ENCODE measurements around the gene SASH1. TPM values are rescaled to one million over a fixed set of nuclear protein-coding genes. Genes with fewer than 3 reads are reported as not detected.

The SASH1 gene
- total RNA-seq, 1 donor from 2014 or later = 86.4 TPM

DNA sequence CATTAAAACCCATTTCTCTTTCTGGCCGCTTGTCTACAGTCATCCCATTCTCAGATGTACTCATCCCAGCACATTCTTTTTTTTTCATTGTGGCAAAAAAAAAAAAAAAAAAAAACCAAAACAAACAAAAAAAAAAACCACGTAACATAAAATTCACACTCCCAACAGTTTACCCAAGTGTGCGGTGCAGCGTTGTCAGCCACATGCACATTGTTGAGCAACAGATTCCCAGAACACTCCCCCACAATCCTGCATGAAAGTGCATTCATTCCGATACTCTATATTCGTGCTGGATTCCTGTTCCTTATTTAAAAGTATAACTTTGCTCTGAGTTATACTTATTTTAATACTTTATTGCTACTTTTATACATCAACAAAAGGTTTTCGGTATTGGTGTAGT, 96.0 kb downstream of the SASH1 start:
- TF ChIP-seq POLR2AphosphoS5 (IDR thresholded peaks at IDR 0.05; ENCODE audit: insufficient read depth in 1 of 2, low read depth in 1 of 2) (no peak), POLR2A (IDR thresholded peaks at IDR 0.05) (no peak)
- TF ChIP-seq, protein P1, sequence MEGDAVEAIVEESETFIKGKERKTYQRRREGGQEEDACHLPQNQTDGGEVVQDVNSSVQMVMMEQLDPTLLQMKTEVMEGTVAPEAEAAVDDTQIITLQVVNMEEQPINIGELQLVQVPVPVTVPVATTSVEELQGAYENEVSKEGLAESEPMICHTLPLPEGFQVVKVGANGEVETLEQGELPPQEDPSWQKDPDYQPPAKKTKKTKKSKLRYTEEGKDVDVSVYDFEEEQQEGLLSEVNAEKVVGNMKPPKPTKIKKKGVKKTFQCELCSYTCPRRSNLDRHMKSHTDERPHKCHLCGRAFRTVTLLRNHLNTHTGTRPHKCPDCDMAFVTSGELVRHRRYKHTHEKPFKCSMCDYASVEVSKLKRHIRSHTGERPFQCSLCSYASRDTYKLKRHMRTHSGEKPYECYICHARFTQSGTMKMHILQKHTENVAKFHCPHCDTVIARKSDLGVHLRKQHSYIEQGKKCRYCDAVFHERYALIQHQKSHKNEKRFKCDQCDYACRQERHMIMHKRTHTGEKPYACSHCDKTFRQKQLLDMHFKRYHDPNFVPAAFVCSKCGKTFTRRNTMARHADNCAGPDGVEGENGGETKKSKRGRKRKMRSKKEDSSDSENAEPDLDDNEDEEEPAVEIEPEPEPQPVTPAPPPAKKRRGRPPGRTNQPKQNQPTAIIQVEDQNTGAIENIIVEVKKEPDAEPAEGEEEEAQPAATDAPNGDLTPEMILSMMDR (IDR thresholded peaks at IDR 0.05) = no peak

DNA sequence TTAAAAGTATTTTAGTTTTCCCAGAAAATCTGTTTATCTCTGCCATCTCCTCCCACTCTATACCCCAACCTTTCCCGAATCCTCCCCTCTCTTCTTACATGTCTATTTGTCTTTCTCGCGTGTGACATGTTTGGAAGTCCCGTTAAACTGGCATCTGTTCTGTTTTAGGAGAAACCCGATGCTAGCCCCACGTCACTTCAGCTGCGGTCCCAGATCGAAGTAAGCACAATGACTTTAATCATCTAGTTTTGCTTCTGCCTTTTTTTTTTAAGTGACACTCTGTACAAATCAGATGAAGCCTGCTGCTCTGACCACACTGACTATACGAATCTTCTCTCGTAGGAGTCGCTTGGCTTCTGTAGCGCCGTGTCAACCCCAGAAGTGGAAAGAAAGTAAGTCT, 97.4 kb downstream of the SASH1 start:
- Histone ChIP-seq H3K9me3 (no peaks in the 10 kb centered on the region), H3K4me1 (peaks cover 26% of the 10 kb centered on the region), H3K36me3 (no peaks in the 10 kb centered on the region), H3K27me3 (no peaks in the 10 kb centered on the region), H3K27ac (no peak overlapping the region), H3K4me3 (no peak overlapping the region)
- TF ChIP-seq, protein P1 (IDR thresholded peaks at IDR 0.05) = no peak
- TF ChIP-seq POLR2AphosphoS5 (IDR thresholded peaks at IDR 0.05; ENCODE audit: insufficient read depth in 1 of 2, low read depth in 1 of 2) (no peak), POLR2A (IDR thresholded peaks at IDR 0.05) (no peak)
- intact Hi-C loops (cut with DNase I) = no loop called here
- DNase-seq (ENCODE audit: extremely low spot score in 2 of 2) = no peak

More for the DNA sequence above, 96.0 kb downstream of the SASH1 start:
- Histone ChIP-seq H3K27ac (no peak overlapping the region), H3K27me3 (no peaks in the 10 kb centered on the region), H3K4me1 (peaks cover 26% of the 10 kb centered on the region), H3K4me3 (no peak overlapping the region), H3K36me3 (no peaks in the 10 kb centered on the region), H3K9me3 (no peaks in the 10 kb centered on the region)
- DNase-seq (ENCODE audit: extremely low spot score in 2 of 2) = no peak
- intact Hi-C loops (cut with DNase I) = no loop called here

DNA sequence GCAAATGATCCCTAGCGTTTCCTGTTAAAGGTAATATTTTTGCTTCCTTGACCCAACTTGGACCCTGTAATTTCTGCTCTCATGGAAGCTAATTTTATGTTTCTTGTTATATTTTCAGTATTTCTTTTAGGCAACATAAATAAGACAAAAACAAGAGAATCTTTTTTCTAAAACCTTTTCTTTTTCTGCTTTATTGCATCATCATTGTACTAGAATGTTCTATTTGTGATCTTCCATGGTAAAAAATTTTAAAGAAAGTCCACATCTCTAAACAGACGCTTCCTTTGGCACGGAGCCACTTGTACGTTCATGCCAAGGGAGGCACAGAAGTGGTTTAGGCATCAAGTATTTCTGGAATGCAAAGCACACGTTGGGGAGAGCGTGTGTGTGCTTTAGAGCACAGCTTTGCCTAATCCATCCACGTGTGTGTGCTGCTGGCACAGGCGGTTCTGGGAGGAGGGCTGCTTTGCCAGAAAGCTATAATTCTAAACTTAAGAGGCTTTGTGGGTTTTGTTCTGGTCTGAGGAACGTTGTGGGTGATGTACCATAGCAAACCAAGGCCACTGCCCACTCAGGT, 98.3 kb downstream of the SASH1 start:
- no peaks in the 10 kb centered on the region for H3K27me3 ChIP-seq
- no peak for DNase-seq (ENCODE audit: extremely low spot score in 2 of 2)
- H3K36me3 ChIP-seq = no peaks in the 10 kb centered on the region
- H3K4me1 ChIP-seq = peaks cover 26% of the 10 kb centered on the region
- TF ChIP-seq, protein P1 (IDR thresholded peaks at IDR 0.05) = no peak
- peak in 1 of 2 donors; percentile 48 for TF ChIP-seq POLR2AphosphoS5 (IDR thresholded peaks at IDR 0.05; ENCODE audit: insufficient read depth in 1 of 2, low read depth in 1 of 2)
- H3K27ac ChIP-seq = peak overlapping the region; percentile 62
- no peak overlapping the region for H3K4me3 ChIP-seq
- no peaks in the 10 kb centered on the region for H3K9me3 ChIP-seq
- intact Hi-C loops (cut with DNase I) = no loop called here

DNA sequence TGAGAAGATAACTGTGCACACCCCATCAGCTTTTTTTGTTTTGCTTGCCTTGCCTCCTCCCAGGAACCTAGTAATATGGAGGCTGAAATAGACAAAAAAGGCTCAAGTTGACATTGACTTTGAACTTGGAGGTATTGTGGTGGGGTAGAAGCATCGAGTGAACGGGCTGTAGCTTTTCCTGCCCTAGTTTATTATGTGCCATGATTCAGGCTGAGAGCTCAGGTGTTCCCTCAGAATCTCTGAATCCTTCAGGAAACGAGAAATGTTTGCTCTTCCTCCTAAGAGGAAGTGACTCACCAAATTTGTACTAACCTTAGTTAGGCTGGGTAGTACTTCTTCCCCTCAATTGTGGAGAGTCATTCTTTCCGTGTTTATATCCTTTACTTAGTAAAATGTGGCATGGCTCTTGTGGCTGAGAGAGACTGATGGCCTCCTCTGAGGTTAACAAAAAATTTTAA, 98.8 kb downstream of the SASH1 start:
- intact Hi-C loops (cut with DNase I) = no loop called here
- TF ChIP-seq, protein P1 (IDR thresholded peaks at IDR 0.05) = no peak
- no peak for TF ChIP-seq POLR2A (IDR thresholded peaks at IDR 0.05)
- TF ChIP-seq POLR2AphosphoS5 (IDR thresholded peaks at IDR 0.05; ENCODE audit: insufficient read depth in 1 of 2, low read depth in 1 of 2) = peak in 1 of 2 donors; percentile 90
- Histone ChIP-seq H3K9me3 (no peaks in the 10 kb centered on the region), H3K4me1 (peaks cover 26% of the 10 kb centered on the region), H3K36me3 (no peaks in the 10 kb centered on the region), H3K27me3 (no peaks in the 10 kb centered on the region), H3K27ac (peak overlapping the region; percentile 62), H3K4me3 (no peak overlapping the region)
- DNase-seq (ENCODE audit: extremely low spot score in 2 of 2) = no peak

DNA sequence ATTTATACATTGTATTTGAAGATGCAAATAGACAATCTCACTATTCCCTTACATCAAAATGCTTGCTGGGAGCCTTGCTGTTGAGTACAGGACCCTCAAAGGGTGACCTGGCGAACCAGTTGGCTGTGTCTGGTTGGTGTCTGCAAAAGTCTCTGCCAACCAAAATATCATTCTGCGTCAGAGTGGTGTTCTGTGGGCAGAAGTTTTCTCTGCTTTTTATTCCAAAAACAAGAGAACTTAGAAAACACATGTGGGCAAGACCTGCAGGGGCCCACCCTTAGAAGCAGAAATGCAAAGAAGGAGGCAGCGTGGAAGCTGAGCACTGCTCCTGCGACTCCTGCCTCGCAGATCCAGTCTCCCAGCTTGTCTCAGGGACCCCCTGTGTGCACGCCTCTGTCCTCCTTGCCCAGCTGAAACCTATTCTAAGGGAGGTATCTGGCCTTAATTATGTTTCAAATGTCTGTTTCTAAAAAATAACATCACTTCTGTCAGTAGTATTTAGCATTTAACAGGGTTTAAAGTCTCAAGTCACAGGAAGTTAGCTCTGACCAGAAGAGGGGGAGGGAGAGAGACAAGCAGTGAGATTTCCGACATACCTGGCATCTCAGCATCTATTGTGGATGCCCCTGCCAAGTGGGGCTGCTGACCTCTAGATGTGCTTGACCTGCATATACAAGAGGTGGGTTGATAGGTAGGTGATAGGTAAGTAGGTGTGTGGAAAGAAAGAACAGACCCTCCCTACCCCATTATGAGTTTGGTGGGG, 101.3 kb downstream of the SASH1 start:
- no peaks in the 10 kb centered on the region for H3K27me3 ChIP-seq
- DNase-seq (ENCODE audit: extremely low spot score in 2 of 2) = peak in 1 of 2 donors; percentile 74
- H3K9me3 ChIP-seq = no peaks in the 10 kb centered on the region
- no peaks in the 10 kb centered on the region for H3K36me3 ChIP-seq
- peaks cover 26% of the 10 kb centered on the region for H3K4me1 ChIP-seq
- TF ChIP-seq, protein P1 (IDR thresholded peaks at IDR 0.05) = no peak
- TF ChIP-seq POLR2AphosphoS5 (IDR thresholded peaks at IDR 0.05; ENCODE audit: insufficient read depth in 1 of 2, low read depth in 1 of 2) (no peak), POLR2A (IDR thresholded peaks at IDR 0.05) (no peak)
- no peak overlapping the region for H3K27ac ChIP-seq
- no peak overlapping the region for H3K4me3 ChIP-seq
- intact Hi-C loops (cut with DNase I) = no loop called here
